Subcutaneous abdominal adipose tissue (tissue), 5 donors: Measurements from ENCODE around the gene SLC27A1.

Source experiments
- H3K27ac ChIP-seq: one replicate; pipeline ENCODE4 v1.7.0; 2013; ENCODE audit warnings: low read depth, mild to moderate bottlenecking, inconsistent platforms, low read length, moderate library complexity
- H3K27me3 ChIP-seq, 5 donors: one replicate each; pipeline ENCODE4 v1.7.0; 2013; ENCODE audit warnings: low read length in 5 of 5, inconsistent platforms in 1 of 5; ENCODE audit not compliant: control insufficient read depth in 5 of 5, insufficient read depth in 4 of 5
- H3K36me3 ChIP-seq, 5 donors: one replicate each; pipeline ENCODE4 v1.7.0; 2013; ENCODE audit warnings: low read length in 5 of 5; ENCODE audit not compliant: control insufficient read depth in 5 of 5, insufficient read depth in 5 of 5
- H3K4me1 ChIP-seq, 5 donors: one replicate each; pipeline ENCODE4 v1.7.0; 2013; ENCODE audit warnings: low read length in 5 of 5, mild to moderate bottlenecking in 3 of 5, moderate library complexity in 1 of 5; ENCODE audit not compliant: control insufficient read depth in 5 of 5, insufficient read depth in 5 of 5
- H3K4me3 ChIP-seq, 5 donors: one replicate each; pipeline ENCODE4 v1.7.0; 2013; ENCODE audit warnings: low read length in 5 of 5, low read depth in 1 of 5
- H3K9ac ChIP-seq, 5 donors: one replicate each; pipeline ENCODE4 v1.7.0; 2013; ENCODE audit warnings: low read length in 5 of 5, mild to moderate bottlenecking in 4 of 5, moderate library complexity in 3 of 5
- H3K9me3 ChIP-seq, 5 donors: one replicate each; pipeline ENCODE4 v1.7.0; 2013; ENCODE audit warnings: low read length in 5 of 5; ENCODE audit not compliant: control insufficient read depth in 5 of 5
- donor health status: healthy.
- donor health status: healthy.
- donor health status: healthy.
- donor health status: healthy.
- donor health status: healthy.

The SLC27A1 gene

GRCh38 chr19:17441241-17442021 lies 28.9 kb upstream of the SLC27A1 start:
- peaks cover 0 to 4% (median 0%) of the 10 kb centered on the region in 5 donors for H3K4me1 ChIP-seq
- H3K36me3 ChIP-seq, result peaks cover 0 to under 1% (median 0%) of the 10 kb centered on the region in 5 donors
- no peak overlapping the region for H3K9ac ChIP-seq
- no peak overlapping the region for H3K27ac ChIP-seq
- H3K27me3 ChIP-seq, result no peaks in the 10 kb centered on the region
- H3K4me3 ChIP-seq, result no peak overlapping the region
- H3K9me3 ChIP-seq, result peaks cover 0 to 5% (median 3%) of the 10 kb centered on the region in 5 donors

DNA sequence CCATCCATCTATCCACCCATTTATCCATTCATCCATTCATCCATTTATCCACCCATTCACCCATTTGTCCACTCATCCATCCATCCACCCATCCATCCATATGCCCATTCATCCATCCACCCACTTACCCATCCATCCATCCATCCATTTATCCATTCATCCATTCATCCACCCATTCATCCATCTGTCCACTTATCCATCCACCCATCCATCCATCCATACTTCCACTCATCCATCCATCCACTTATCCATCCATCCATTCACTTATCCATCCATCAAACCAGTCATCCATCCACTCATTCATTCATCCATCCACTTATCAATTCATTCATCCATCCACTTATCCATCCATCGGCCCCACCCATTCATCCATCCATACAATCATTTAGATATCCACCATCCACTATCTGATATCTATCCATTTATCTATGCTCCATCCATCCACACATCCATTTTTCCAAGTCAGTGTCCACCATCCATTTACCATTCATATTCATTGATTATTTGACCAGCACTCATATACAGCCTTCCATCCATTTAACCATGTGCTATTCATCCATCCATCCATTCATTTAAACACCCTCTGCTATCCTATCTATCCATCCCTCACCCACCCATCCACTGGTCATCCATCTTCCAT lies 24.7 kb upstream of the SLC27A1 start:
- Histone ChIP-seq H3K4me3 (no peak overlapping the region), H3K27ac (no peak overlapping the region), H3K27me3 (no peaks in the 10 kb centered on the region), H3K9ac (no peak overlapping the region), H3K36me3 (no peaks in the 10 kb centered on the region), H3K9me3 (peaks cover 0 to 5% (median 3%) of the 10 kb centered on the region in 5 donors), H3K4me1 (peaks cover 0 to 11% (median 4%) of the 10 kb centered on the region in 5 donors)

GRCh38 chr19:17447704-17448130 lies 22.6 kb upstream of the SLC27A1 start:
- H3K9me3 ChIP-seq, result no peaks in the 10 kb centered on the region
- H3K27ac ChIP-seq, result no peak overlapping the region

DNA sequence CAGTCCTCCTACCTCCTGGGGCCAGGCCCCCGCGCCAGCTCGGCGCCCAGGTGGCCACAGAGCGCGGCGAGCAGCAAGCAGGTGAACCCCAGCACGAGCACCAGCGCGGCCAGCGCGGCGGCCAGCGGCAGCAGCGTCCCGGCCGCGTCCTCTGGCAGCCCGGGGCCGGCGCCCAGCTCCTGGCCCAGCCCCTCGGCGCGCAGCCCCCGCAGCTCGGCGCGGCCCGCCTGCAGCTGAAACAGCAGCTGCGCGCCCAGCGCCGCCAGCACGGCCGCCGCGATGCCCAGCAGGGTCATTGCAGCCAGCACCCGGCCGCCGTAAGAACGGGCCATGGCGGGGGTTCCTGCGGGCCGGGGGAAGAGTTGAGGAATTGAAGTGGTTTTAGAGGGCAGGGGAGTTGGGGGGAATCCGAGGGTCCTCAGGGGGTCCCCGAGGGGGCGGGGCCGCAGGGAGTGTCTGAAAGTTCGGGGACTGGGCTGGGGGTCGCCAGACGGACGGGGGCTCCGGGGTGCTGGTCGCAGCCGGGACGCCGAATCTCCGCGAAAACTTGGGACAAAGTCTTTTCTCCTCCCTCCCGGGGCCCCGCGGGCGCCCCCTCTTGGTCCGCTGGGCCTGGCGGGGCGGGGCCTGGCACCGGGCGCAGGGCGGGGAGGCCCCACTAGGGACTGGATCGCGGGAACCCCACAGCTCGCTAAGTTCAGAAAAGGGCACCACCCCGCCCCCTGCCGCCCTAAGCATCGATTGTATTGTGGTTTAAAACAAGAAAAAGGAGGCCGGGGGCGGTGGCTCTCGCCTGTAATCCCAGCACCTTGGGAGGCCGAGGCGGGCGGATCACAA lies 22.0 kb upstream of the SLC27A1 start, which contains the start of gene TMEM221:
Gene TMEM221, minus strand, starts transcription at position 538 of the 837 bp plus-strand sequence. Its CDS starts 206 bp downstream, at position 332.
- H3K4me3 ChIP-seq, result peak within 1 kb of the TSS in 4 of 5 donors; percentile 12 to 59 (median 32)

More at GRCh38 chr19:17447704-17448130, 22.6 kb upstream of the SLC27A1 start:
- H3K4me1 ChIP-seq, result peaks cover 0 to 11% (median 4%) of the 10 kb centered on the region in 5 donors
- no peaks in the 10 kb centered on the region for H3K27me3 ChIP-seq
- H3K4me3 ChIP-seq, result peak overlapping the region in 3 of 5 donors; percentile 12 to 59 (median 48)
- no peaks in the 10 kb centered on the region for H3K36me3 ChIP-seq
- H3K9ac ChIP-seq, result peak overlapping the region in 1 of 5 donors; percentile 16

DNA sequence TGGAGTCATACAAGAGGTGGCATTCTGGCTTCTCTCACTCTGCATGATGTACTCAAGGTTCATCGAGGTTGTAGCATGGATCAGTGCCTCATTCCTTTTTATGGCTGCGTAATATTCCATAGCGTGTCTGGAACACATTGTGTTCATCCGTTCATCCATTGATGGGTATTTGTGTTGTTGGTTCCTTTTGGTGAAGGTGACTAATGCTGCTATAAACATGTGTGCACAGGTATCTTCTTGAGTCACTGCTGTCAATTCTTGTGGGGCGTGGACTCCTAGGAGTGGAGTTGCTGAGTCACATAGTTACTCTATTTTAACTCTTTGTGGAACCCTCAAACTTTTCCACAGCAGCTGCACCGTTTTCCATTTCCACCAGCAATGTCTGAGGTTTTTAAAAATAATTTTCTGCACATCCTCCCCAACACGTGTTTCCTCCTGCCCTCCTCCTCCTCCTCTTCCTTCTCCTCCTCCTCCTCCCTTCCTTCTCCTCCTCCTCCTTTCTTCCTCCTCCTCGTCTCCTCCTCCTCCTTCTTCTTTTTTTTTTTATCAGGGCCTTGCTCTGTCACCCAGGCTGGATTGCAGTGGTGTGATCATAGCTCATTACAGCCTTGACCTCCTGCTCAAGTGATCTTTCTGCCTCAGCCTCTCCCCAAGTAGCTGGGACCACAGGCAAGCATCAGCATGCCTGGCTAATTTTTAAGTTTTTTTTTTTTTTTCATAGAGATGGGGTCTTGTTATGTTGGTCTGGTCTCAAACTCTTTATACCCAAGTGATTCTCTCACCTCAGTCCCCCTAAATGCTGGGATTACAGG lies 19.9 kb upstream of the SLC27A1 start:
- Histone ChIP-seq H3K9me3 (no peaks in the 10 kb centered on the region), H3K36me3 (no peaks in the 10 kb centered on the region), H3K9ac (no peak overlapping the region), H3K27ac (no peak overlapping the region), H3K27me3 (peaks cover 6 to 9% (median 7%) of the 10 kb centered on the region in 5 donors), H3K4me1 (peaks cover 0 to 17% (median 4%) of the 10 kb centered on the region in 5 donors), H3K4me3 (no peak overlapping the region)

More for the DNA sequence above, 22.0 kb upstream of the SLC27A1 start, which contains the start of gene TMEM221:
- H3K27ac ChIP-seq, result no peak within 1 kb of the TSS
- H3K36me3 ChIP-seq, result no peaks in the 10 kb centered on the region
- H3K4me1 ChIP-seq, result peaks cover 0 to 14% (median 4%) of the 10 kb centered on the region in 5 donors
- no peaks in the 10 kb centered on the region for H3K27me3 ChIP-seq
- H3K9ac ChIP-seq, result peak within 1 kb of the TSS in 3 of 5 donors; percentile 16 to 30 (median 20)
- H3K9me3 ChIP-seq, result no peaks in the 10 kb centered on the region

DNA sequence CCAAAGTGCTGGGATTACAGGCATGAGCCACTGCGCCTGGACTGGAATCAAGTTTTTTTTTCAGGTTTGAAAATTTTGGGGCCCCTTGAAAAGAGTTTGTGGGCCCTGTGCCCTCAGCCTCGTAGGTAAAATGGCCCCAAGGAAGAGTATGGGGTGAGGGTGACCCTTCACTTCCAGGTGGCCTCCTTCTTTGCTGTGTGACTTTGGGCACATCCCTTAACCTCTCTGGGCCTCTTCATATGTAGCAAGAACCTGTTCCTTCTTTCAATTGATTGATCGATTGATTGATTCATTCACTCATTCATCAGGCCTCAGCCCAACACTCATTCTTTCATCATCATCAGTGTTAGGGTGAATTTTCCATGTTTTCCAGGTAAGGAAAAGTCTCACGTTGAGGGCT lies 18.5 kb upstream of the SLC27A1 start:
- Histone ChIP-seq H3K27ac (no peak overlapping the region), H3K27me3 (peaks cover 6 to 21% (median 11%) of the 10 kb centered on the region in 5 donors), H3K9ac (no peak overlapping the region), H3K36me3 (no peaks in the 10 kb centered on the region), H3K9me3 (no peaks in the 10 kb centered on the region), H3K4me1 (peaks cover 0 to 22% (median 9%) of the 10 kb centered on the region in 5 donors), H3K4me3 (no peak overlapping the region)

DNA sequence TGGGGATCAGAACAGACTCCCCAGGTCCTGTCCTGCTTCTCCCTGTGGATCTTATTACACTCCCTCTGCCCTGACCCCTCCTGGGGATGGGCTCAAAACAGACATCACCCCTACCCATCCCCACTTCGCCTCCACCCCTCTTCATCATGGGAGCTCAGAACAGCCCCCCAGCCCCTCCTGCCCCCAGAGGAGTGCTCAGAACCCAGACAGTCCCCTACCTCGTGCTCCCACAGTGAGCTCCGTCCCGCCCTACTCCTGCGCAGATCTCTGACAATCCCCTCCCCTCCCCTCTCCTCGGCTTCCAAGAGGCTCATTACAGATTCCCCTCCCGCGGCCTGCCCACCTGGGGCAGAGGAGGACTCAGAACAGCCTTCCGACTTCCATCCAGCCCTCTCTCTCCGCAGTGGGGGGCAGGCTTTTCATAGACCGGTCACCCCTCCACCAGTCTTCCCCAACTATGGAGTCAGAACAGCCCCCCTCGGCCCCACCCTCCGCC lies 15.7 kb upstream of the SLC27A1 start:
- Histone ChIP-seq H3K9ac (peak overlapping the region in 1 of 5 donors; percentile 32), H3K27me3 (peaks cover 6 to 21% (median 11%) of the 10 kb centered on the region in 5 donors), H3K27ac (no peak overlapping the region), H3K4me1 (peaks cover 0 to 10% (median 5%) of the 10 kb centered on the region in 5 donors), H3K36me3 (no peaks in the 10 kb centered on the region), H3K9me3 (no peaks in the 10 kb centered on the region), H3K4me3 (no peak overlapping the region)

GRCh38 chr19:17455308-17456123 lies 14.8 kb upstream of the SLC27A1 start:
- Histone ChIP-seq H3K4me1 (peaks cover 0 to 10% (median 5%) of the 10 kb centered on the region in 5 donors), H3K27me3 (peaks cover 6 to 21% (median 11%) of the 10 kb centered on the region in 5 donors), H3K4me3 (no peak overlapping the region), H3K9ac (no peak overlapping the region), H3K27ac (no peak overlapping the region), H3K9me3 (no peaks in the 10 kb centered on the region), H3K36me3 (no peaks in the 10 kb centered on the region)
